Measurements from ENCODE around the gene PHLPP1. TPM values are rescaled to one million over a fixed set of nuclear protein-coding genes. Genes with fewer than 3 reads are reported as not detected.

Gene PHLPP1
- total RNA-seq, 1 donor from 2014 or later, result 13.3 TPM

DNA sequence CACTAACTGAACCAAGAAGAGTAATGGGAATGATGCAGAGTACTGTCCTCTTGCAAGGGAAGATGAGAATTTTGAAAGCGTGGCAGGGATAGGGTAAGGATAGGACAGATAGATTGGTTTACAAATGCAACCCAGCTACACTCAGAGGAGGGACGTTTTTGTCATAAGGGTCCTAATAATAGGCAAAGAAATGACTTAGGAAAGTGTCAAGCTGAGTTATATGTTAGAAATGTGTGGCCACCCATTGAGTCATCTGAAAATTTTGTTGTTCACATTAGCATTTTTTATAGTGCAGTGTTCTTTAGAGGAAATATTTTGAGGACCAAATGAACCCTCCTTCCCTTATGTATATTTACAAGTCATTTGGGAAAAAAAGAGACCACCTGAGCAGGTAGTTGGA, 137.5 kb downstream of the PHLPP1 start:
- Histone ChIP-seq H3K4me2 (ENCODE audit: low read length) (peak overlapping the region; percentile 28), H3K27ac (ENCODE audit: low read depth, low read length) (peak overlapping the region; percentile 7), H3K79me2 (ENCODE audit: insufficient read depth, low read length) (no peaks in the 10 kb centered on the region), H3K4me3 (ENCODE audit: insufficient read depth, low read depth, low read length) (no peak overlapping the region), H3K9me3 (ENCODE audit: insufficient read depth, low read depth, low read length) (no peaks in the 10 kb centered on the region), H3K27me3 (ENCODE audit: insufficient read depth, low read length) (no peaks in the 10 kb centered on the region), H3K9ac (ENCODE audit: low read length) (no peak overlapping the region), H3K36me3 (ENCODE audit: insufficient read depth, low read length) (no peaks in the 10 kb centered on the region), H4K20me1 (ENCODE audit: insufficient read depth, low read length) (no peaks in the 10 kb centered on the region), H3K4me1 (ENCODE audit: insufficient read depth, low read length) (peaks cover 5% of the 10 kb centered on the region), H2AFZ (ENCODE audit: low read depth, low read length) (no peak overlapping the region)
- FAIRE-seq, result peak; percentile 71
- H3K4me1 Mint-ChIP-seq (ENCODE audit: low read depth, unreplicated experiment), result peaks cover 4% of the 10 kb centered on the region
- H3K27ac Mint-ChIP-seq (ENCODE audit: unreplicated experiment), result no peak overlapping the region
- no peak overlapping the region for H3K4me3 Mint-ChIP-seq (ENCODE audit: unreplicated experiment)
- H3K36me3 Mint-ChIP-seq (ENCODE audit: low read depth, unreplicated experiment), result no peaks in the 10 kb centered on the region
- TF ChIP-seq EZH2 (IDR thresholded peaks at IDR 0.05; ENCODE audit: insufficient read depth, low read length), result no peak
- TF ChIP-seq, protein P1, sequence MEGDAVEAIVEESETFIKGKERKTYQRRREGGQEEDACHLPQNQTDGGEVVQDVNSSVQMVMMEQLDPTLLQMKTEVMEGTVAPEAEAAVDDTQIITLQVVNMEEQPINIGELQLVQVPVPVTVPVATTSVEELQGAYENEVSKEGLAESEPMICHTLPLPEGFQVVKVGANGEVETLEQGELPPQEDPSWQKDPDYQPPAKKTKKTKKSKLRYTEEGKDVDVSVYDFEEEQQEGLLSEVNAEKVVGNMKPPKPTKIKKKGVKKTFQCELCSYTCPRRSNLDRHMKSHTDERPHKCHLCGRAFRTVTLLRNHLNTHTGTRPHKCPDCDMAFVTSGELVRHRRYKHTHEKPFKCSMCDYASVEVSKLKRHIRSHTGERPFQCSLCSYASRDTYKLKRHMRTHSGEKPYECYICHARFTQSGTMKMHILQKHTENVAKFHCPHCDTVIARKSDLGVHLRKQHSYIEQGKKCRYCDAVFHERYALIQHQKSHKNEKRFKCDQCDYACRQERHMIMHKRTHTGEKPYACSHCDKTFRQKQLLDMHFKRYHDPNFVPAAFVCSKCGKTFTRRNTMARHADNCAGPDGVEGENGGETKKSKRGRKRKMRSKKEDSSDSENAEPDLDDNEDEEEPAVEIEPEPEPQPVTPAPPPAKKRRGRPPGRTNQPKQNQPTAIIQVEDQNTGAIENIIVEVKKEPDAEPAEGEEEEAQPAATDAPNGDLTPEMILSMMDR (IDR thresholded peaks at IDR 0.05; ENCODE audit: insufficient read depth, low read depth, low read length), result no peak
- peak; percentile 30 for DNase-seq (ENCODE audit: low read depth)
- H3K27me3 Mint-ChIP-seq (ENCODE audit: low read depth, unreplicated experiment), result no peaks in the 10 kb centered on the region
- H3K9me3 Mint-ChIP-seq (ENCODE audit: unreplicated experiment), result no peaks in the 10 kb centered on the region

DNA sequence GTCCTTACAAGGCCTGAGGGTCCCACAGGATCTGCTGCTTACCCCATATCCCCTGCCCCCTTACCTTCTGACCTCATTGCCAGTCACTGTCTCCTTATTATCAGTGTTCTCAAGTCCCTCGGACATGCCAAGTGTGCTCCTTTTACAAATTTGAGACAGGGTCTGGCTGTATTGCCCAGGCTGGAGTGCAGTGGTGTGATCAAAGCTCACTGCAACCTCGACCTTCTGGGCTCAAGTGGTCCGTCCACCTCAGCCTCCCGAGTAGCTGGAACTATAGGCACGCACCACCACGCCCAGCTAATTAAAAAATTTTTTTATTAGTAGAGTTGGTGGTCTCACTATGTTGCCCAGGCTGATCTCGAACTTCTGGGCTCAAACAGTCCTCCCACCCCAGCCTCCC, 141.0 kb downstream of the PHLPP1 start:
- DNase-seq (ENCODE audit: low read depth), result no peak
- H3K9ac ChIP-seq (ENCODE audit: low read length), result no peak overlapping the region
- no peak for FAIRE-seq
- H3K36me3 ChIP-seq (ENCODE audit: insufficient read depth, low read length), result no peaks in the 10 kb centered on the region
- no peak overlapping the region for H2AFZ ChIP-seq (ENCODE audit: low read depth, low read length)
- no peaks in the 10 kb centered on the region for H4K20me1 ChIP-seq (ENCODE audit: insufficient read depth, low read length)
- Mint-ChIP-seq H3K4me3 (ENCODE audit: unreplicated experiment) (no peak overlapping the region), H3K27me3 (ENCODE audit: low read depth, unreplicated experiment) (no peaks in the 10 kb centered on the region), H3K27ac (ENCODE audit: unreplicated experiment) (no peak overlapping the region), H3K4me1 (ENCODE audit: low read depth, unreplicated experiment) (peaks cover 4% of the 10 kb centered on the region), H3K36me3 (ENCODE audit: low read depth, unreplicated experiment) (no peaks in the 10 kb centered on the region), H3K9me3 (ENCODE audit: unreplicated experiment) (no peaks in the 10 kb centered on the region)
- peaks cover 5% of the 10 kb centered on the region for H3K4me1 ChIP-seq (ENCODE audit: insufficient read depth, low read length)
- H3K27me3 ChIP-seq (ENCODE audit: insufficient read depth, low read length), result no peaks in the 10 kb centered on the region
- no peaks in the 10 kb centered on the region for H3K9me3 ChIP-seq (ENCODE audit: insufficient read depth, low read depth, low read length)
- H3K79me2 ChIP-seq (ENCODE audit: insufficient read depth, low read length), result no peaks in the 10 kb centered on the region
- H3K27ac ChIP-seq (ENCODE audit: low read depth, low read length), result no peak overlapping the region
- no peak for TF ChIP-seq EZH2 (IDR thresholded peaks at IDR 0.05; ENCODE audit: insufficient read depth, low read length)
- TF ChIP-seq, protein P1 (IDR thresholded peaks at IDR 0.05; ENCODE audit: insufficient read depth, low read depth, low read length), result no peak
- no peak overlapping the region for H3K4me3 ChIP-seq (ENCODE audit: insufficient read depth, low read depth, low read length)
- H3K4me2 ChIP-seq (ENCODE audit: low read length), result no peak overlapping the region

- DNase-seq (ENCODE audit: low read depth), result no peak
- peaks cover 5% of the 10 kb centered on the region for H3K4me1 ChIP-seq (ENCODE audit: insufficient read depth, low read length)
- no peak overlapping the region for H3K4me2 ChIP-seq (ENCODE audit: low read length)
- no peak overlapping the region for H3K4me3 ChIP-seq (ENCODE audit: insufficient read depth, low read depth, low read length)
- no peak for TF ChIP-seq EZH2 (IDR thresholded peaks at IDR 0.05; ENCODE audit: insufficient read depth, low read length)
- no peaks in the 10 kb centered on the region for H4K20me1 ChIP-seq (ENCODE audit: insufficient read depth, low read length)
- Mint-ChIP-seq H3K27me3 (ENCODE audit: low read depth, unreplicated experiment) (no peaks in the 10 kb centered on the region), H3K27ac (ENCODE audit: unreplicated experiment) (no peak overlapping the region), H3K4me3 (ENCODE audit: unreplicated experiment) (no peak overlapping the region), H3K36me3 (ENCODE audit: low read depth, unreplicated experiment) (no peaks in the 10 kb centered on the region), H3K4me1 (ENCODE audit: low read depth, unreplicated experiment) (peaks cover 4% of the 10 kb centered on the region), H3K9me3 (ENCODE audit: unreplicated experiment) (no peaks in the 10 kb centered on the region)
- H2AFZ ChIP-seq (ENCODE audit: low read depth, low read length), result no peak overlapping the region
- H3K9me3 ChIP-seq (ENCODE audit: insufficient read depth, low read depth, low read length), result no peaks in the 10 kb centered on the region
- no peaks in the 10 kb centered on the region for H3K36me3 ChIP-seq (ENCODE audit: insufficient read depth, low read length)
- no peaks in the 10 kb centered on the region for H3K79me2 ChIP-seq (ENCODE audit: insufficient read depth, low read length)
- H3K9ac ChIP-seq (ENCODE audit: low read length), result no peak overlapping the region
- no peak for FAIRE-seq
- no peaks in the 10 kb centered on the region for H3K27me3 ChIP-seq (ENCODE audit: insufficient read depth, low read length)
- H3K27ac ChIP-seq (ENCODE audit: low read depth, low read length), result no peak overlapping the region
Observed at GRCh38 chr18:62857263-62857976, 142.1 kb downstream of the PHLPP1 start.

Data from astrocyte (in vitro differentiated cells and primary cell).